Stomach (tissue), 9 donors: ENCODE results near the gene BCKDK. TPM values are rescaled to one million over a fixed set of nuclear protein-coding genes. Genes with fewer than 3 reads are reported as not detected.

Source experiments
- DNase-seq, 2 donors: peaks; one replicate each; pipeline versions ENCODE4 v3.0.0 to v3.0.0-alpha.2; 2013 to 2019
- H3K27ac ChIP-seq, 5 donors: fragments of 200-600 bp in 4 of 5; sonication (generic) in 4 of 5; one replicate each; pipeline ENCODE4 v1.5.1; 2013 to 2019; ENCODE audit warnings: mild to moderate bottlenecking in 1 of 5, moderate library complexity in 1 of 5
- H3K27me3 ChIP-seq, 3 donors: fragments of 200-600 bp; sonication (generic); one replicate each; pipeline ENCODE4 v1.5.1; 2017 to 2019; ENCODE audit warnings: mixed run types in 1 of 3
- H3K36me3 ChIP-seq, 4 donors: fragments of 200-600 bp; sonication (generic); 1 replicate in 3 of 4; 2 replicates in 1 of 4; pipeline ENCODE4 v1.5.1; 2016 to 2019
- H3K4me1 ChIP-seq, 4 donors: fragments of 200-600 bp; sonication (generic); one replicate each; pipeline ENCODE4 v1.5.1; 2016 to 2019
- H3K4me3 ChIP-seq, 4 donors: fragments of 200-600 bp; sonication (generic) in 3 of 4; one replicate each; pipeline ENCODE4 v1.5.1; 2016 to 2019; ENCODE audit warnings: mild to moderate bottlenecking in 1 of 4
- H3K9me3 ChIP-seq, 4 donors: fragments of 200-600 bp; sonication (generic); one replicate each; pipeline ENCODE4 v1.5.1; 2016 to 2019
- CTCF ChIP-seq, 7 experiments: fragments of 450-650 bp in 4 of 7; fragments of 200-600 bp in 3 of 7; sonication (generic) in 3 of 7; IDR thresholded peaks; one replicate each; pipeline ENCODE4 v1.5.1; 2016 to 2019; ENCODE audit warnings: antibody characterized with exemption in 7 of 7, control low read depth in 2 of 7, mild to moderate bottlenecking in 1 of 7
- EP300 ChIP-seq: sonication (generic); formaldehyde crosslinking; IDR thresholded peaks from one replicate; pipeline ENCODE4 v1.6.1; 2017; ENCODE audit warnings: antibody characterized with exemption
- POLR2A ChIP-seq, 4 donors: fragments of 450-650 bp; IDR thresholded peaks; one replicate each; pipeline ENCODE4 v1.6.1; 2016; ENCODE audit warnings: antibody characterized with exemption in 4 of 4, control low read depth in 2 of 4, mild to moderate bottlenecking in 1 of 4, moderate library complexity in 1 of 4
- POLR2AphosphoS5 ChIP-seq, 3 donors: sonication (generic); formaldehyde crosslinking; IDR thresholded peaks; one replicate each; pipeline ENCODE4 v1.6.1; 2016; ENCODE audit warnings: antibody characterized with exemption in 3 of 3
- WGBS, 5 donors: extraction: QIAGEN DNeasy Blood & Tissue Kit in 3 of 5; methylation state at CpG; one replicate each; pipeline versions ENCODE4 v1.1.5 to v1.1.7; 2013 to 2018; 5-methylcytosine and 5-hydroxymethylcytosine counted together
- intact Hi-C: fragments of 100-400 bp; cut with DNase I; formaldehyde crosslinking; loops from one replicate; pipeline ENCODE4 v1.15.1; 2023; ENCODE audit warnings: low total_unique reads
- polyA plus RNA-seq, 3 donors: library from polyadenylated mRNA; stranded (reverse); fragments of 200-250 nt; gene quantifications; one replicate each; pipeline ENCODE4 v1.2.3, GENCODE V29; 2013
- total RNA-seq, 5 donors: library from RNA; depleted of rRNA; stranded (reverse); fragments of >200 nt; gene quantifications; one replicate each; pipeline versions ENCODE4 v1.1.0 to v1.2.3, GENCODE V29; 2014 to 2016
- donor health status: healthy with polysubstance abuse.
- donor health status: Bipolar disorder and iron deficiency.
- donor health status: healthy.

The BCKDK gene
- total and polyA plus RNA-seq, 8 donors, result 11.0 to 197 (median 37.5) TPM

DNA sequence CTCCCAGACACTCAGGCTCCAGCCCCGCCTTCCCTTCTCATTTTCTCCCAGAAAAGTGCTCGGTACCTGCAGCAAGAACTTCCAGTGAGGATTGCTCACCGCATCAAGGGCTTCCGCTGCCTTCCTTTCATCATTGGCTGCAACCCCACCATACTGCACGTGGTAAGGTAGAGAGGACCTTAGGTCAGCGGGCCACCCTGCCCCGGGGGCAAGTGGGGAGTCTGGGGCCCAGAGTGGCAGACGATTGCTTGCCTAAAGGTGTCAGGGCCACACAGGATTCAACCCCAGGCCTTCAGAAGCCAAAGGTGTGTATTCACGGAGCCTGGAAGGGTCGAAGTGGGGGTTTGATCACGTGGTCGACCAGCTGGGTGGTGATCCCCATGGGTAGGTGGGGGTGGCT, 1.4 kb downstream of the BCKDK start:
- WGBS, 5 donors, result 84 to 92% (median 88%) methylated on average over 12 of the region's 12 CpGs
- Histone ChIP-seq H3K27ac (peak overlapping the region in 3 of 5 donors; percentile 88 to 95 (median 94)), H3K4me3 (peak overlapping the region in 2 of 4 donors; percentile 70 to 88), H3K4me1 (peaks cover 40 to 66% (median 53%) of the 10 kb centered on the region in 4 donors), H3K36me3 (peaks cover 35 to 41% (median 38%) of the 10 kb centered on the region in 4 donors), H3K27me3 (no peaks in the 10 kb centered on the region), H3K9me3 (no peaks in the 10 kb centered on the region)
- no peak for DNase-seq
- TF ChIP-seq POLR2AphosphoS5 (IDR thresholded peaks at IDR 0.05) (no peak), EP300 (no peak), POLR2A (IDR thresholded peaks at IDR 0.05) (no peak), CTCF (IDR thresholded peaks at IDR 0.05) (no peak)
- intact Hi-C loops, result no loop called here

- H3K36me3 ChIP-seq, result peaks cover 35 to 41% (median 38%) of the 10 kb centered on the region in 4 donors
- peak overlapping the region in 1 of 4 donors; percentile 3 for H3K4me3 ChIP-seq
- H3K27ac ChIP-seq, result peak overlapping the region in 1 of 5 donors; percentile 1
- H3K9me3 ChIP-seq, result no peaks in the 10 kb centered on the region
- TF ChIP-seq POLR2AphosphoS5 (IDR thresholded peaks at IDR 0.05) (no peak), CTCF (IDR thresholded peaks at IDR 0.05) (no peak), EP300 (no peak), POLR2A (IDR thresholded peaks at IDR 0.05) (no peak)
- intact Hi-C loops, result no loop called here
- peaks cover 41 to 68% (median 55%) of the 10 kb centered on the region in 4 donors for H3K4me1 ChIP-seq
- 82 to 89% (median 85%) methylated on average over 23 to 26 of the region's 26 CpGs for WGBS, 5 donors
- DNase-seq, result peak in 1 of 2 donors; percentile 6
- no peaks in the 10 kb centered on the region for H3K27me3 ChIP-seq
Measured at GRCh38 chr16:31110106-31111034, 2.2 kb downstream of the BCKDK start.

DNA sequence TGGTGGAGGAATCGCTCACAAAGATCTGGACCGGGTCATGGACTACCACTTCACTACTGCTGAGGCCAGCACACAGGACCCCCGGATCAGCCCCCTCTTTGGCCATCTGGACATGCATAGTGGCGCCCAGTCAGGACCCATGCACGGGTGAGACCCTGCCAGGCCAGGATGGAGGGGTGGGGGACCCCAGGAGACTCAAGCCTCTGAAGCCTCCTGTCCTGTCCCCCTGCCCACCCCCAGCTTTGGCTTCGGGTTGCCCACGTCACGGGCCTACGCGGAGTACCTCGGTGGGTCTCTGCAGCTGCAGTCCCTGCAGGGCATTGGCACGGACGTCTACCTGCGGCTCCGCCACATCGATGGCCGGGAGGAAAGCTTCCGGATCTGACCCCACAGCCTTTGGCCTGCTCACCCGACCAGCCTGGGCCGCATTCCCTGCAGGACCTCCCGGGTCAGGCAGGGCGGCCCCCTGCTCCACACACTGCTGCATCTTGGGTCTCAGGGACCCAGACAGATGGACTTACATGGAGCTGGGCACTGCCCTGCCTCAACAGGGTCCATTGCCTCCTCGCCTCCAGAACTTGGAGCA, 3.8 kb downstream of the BCKDK start:
- H3K36me3 ChIP-seq, result peaks cover 35 to 41% (median 38%) of the 10 kb centered on the region in 4 donors
- H3K4me1 ChIP-seq, result peaks cover 41 to 67% (median 55%) of the 10 kb centered on the region in 4 donors
- 89 to 92% (median 92%) methylated on average over 18 to 23 of the region's 23 CpGs for WGBS, 5 donors
- H3K27me3 ChIP-seq, result no peaks in the 10 kb centered on the region
- no peak for DNase-seq
- TF ChIP-seq EP300, result no peak
- no peak for TF ChIP-seq CTCF (IDR thresholded peaks at IDR 0.05)
- no peak for TF ChIP-seq POLR2AphosphoS5 (IDR thresholded peaks at IDR 0.05)
- TF ChIP-seq POLR2A (IDR thresholded peaks at IDR 0.05), result no peak
- peak overlapping the region; percentile 55 to 83 (median 74) for H3K27ac ChIP-seq
- no peak overlapping the region for H3K4me3 ChIP-seq
- H3K9me3 ChIP-seq, result no peaks in the 10 kb centered on the region
- intact Hi-C loops, result no loop called here

- WGBS, 5 donors, result 18 to 66% (median 28%) methylated on average over 2 of the region's 2 CpGs
- H3K4me1 ChIP-seq, result peaks cover 42 to 66% (median 57%) of the 10 kb centered on the region in 4 donors
- H3K9me3 ChIP-seq, result no peaks in the 10 kb centered on the region
- H3K27ac ChIP-seq, result peak overlapping the region; percentile 55 to 83 (median 74)
- no peak for DNase-seq
- H3K4me3 ChIP-seq, result no peak overlapping the region
- H3K36me3 ChIP-seq, result peaks cover 35 to 41% (median 38%) of the 10 kb centered on the region in 4 donors
- TF ChIP-seq CTCF (IDR thresholded peaks at IDR 0.05) (no peak), EP300 (no peak), POLR2A (IDR thresholded peaks at IDR 0.05) (no peak), POLR2AphosphoS5 (IDR thresholded peaks at IDR 0.05) (no peak)
- no peaks in the 10 kb centered on the region for H3K27me3 ChIP-seq
- intact Hi-C loops, result no loop called here
Measured at GRCh38 chr16:31112711-31113110, 4.5 kb downstream of the BCKDK start.
